Measurements from ENCODE around the gene SIL1. TPM values are rescaled to one million over a fixed set of nuclear protein-coding genes. Genes with fewer than 3 reads are reported as not detected.
A peak's percentile ranks its signal among the peaks of the same experiment; 100 is the strongest.

The SIL1 gene
- total and polyA plus RNA-seq, 2 of the 13 experiments (the other 11 are each of a cell fraction or from before 2014, with no cell fraction given) = 26.0 to 30.0 TPM

DNA sequence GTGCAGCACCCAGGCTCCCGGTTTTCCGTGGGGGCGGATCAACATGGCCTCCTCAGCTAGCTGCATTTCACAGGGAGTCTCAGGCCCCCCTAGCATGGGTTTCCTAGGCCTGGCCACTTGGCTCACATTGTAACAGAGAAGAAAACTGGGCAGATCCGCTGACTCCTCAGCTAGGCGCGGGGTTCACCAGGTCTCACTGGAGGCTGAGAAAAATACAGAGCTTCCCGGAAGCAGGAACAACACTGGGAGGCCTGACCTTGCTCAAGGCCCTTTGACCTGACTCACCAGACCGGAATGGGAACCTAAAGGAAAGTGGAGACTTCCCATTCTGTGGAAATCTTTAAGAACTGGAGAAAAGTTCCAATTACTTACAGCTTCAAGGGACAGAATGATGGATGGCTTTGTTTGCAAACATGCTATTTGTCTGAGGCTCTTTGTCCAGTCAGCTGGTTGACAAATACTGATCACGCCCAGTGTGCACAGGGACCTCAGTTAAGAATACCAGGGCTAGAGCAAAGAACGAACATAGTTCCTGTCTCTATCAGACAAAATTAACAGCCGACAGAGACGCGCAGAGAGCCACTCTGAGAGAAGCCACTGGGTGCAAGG is 234.3 kb downstream of the SIL1 start (continued):
- TF ChIP-seq ZNF678 (CRISPR knock-in tag; IDR thresholded peaks at IDR 0.05) = no peak
- TF ChIP-seq MED8 (CRISPR knock-in tag; IDR thresholded peaks at IDR 0.05; ENCODE audit: insufficient replicate concordance) = no peak
- no peak for TF ChIP-seq IRX3 (CRISPR knock-in tag; IDR thresholded peaks at IDR 0.05; ENCODE audit: borderline replicate concordance, low read depth)
- TF ChIP-seq, protein P1, sequence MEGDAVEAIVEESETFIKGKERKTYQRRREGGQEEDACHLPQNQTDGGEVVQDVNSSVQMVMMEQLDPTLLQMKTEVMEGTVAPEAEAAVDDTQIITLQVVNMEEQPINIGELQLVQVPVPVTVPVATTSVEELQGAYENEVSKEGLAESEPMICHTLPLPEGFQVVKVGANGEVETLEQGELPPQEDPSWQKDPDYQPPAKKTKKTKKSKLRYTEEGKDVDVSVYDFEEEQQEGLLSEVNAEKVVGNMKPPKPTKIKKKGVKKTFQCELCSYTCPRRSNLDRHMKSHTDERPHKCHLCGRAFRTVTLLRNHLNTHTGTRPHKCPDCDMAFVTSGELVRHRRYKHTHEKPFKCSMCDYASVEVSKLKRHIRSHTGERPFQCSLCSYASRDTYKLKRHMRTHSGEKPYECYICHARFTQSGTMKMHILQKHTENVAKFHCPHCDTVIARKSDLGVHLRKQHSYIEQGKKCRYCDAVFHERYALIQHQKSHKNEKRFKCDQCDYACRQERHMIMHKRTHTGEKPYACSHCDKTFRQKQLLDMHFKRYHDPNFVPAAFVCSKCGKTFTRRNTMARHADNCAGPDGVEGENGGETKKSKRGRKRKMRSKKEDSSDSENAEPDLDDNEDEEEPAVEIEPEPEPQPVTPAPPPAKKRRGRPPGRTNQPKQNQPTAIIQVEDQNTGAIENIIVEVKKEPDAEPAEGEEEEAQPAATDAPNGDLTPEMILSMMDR (CRISPR knock-in tag; IDR thresholded peaks at IDR 0.05) = no peak
- 0 out of 2 replicates have a peak, but pooled peaks have one; percentile 21 for TF ChIP-seq YEATS2 (CRISPR knock-in tag; IDR thresholded peaks at IDR 0.05; ENCODE audit: borderline replicate concordance)
- no peak for TF ChIP-seq RBAK (CRISPR knock-in tag; IDR thresholded peaks at IDR 0.05)
- TF ChIP-seq, protein P2, sequence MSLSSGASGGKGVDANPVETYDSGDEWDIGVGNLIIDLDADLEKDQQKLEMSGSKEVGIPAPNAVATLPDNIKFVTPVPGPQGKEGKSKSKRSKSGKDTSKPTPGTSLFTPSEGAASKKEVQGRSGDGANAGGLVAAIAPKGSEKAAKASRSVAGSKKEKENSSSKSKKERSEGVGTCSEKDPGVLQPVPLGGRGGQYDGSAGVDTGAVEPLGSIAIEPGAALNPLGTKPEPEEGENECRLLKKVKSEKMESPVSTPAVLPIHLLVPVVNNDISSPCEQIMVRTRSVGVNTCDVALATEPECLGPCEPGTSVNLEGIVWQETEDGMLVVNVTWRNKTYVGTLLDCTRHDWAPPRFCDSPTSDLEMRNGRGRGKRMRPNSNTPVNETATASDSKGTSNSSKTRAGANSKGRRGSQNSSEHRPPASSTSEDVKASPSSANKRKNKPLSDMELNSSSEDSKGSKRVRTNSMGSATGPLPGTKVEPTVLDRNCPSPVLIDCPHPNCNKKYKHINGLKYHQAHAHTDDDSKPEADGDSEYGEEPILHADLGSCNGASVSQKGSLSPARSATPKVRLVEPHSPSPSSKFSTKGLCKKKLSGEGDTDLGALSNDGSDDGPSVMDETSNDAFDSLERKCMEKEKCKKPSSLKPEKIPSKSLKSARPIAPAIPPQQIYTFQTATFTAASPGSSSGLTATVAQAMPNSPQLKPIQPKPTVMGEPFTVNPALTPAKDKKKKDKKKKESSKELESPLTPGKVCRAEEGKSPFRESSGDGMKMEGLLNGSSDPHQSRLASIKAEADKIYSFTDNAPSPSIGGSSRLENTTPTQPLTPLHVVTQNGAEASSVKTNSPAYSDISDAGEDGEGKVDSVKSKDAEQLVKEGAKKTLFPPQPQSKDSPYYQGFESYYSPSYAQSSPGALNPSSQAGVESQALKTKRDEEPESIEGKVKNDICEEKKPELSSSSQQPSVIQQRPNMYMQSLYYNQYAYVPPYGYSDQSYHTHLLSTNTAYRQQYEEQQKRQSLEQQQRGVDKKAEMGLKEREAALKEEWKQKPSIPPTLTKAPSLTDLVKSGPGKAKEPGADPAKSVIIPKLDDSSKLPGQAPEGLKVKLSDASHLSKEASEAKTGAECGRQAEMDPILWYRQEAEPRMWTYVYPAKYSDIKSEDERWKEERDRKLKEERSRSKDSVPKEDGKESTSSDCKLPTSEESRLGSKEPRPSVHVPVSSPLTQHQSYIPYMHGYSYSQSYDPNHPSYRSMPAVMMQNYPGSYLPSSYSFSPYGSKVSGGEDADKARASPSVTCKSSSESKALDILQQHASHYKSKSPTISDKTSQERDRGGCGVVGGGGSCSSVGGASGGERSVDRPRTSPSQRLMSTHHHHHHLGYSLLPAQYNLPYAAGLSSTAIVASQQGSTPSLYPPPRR (CRISPR knock-in tag; IDR thresholded peaks at IDR 0.05; ENCODE audit: borderline replicate concordance) = no peak
- TF ChIP-seq MIER3 (CRISPR knock-in tag; IDR thresholded peaks at IDR 0.05; ENCODE audit: borderline replicate concordance) = no peak
- TF ChIP-seq, protein P3, sequence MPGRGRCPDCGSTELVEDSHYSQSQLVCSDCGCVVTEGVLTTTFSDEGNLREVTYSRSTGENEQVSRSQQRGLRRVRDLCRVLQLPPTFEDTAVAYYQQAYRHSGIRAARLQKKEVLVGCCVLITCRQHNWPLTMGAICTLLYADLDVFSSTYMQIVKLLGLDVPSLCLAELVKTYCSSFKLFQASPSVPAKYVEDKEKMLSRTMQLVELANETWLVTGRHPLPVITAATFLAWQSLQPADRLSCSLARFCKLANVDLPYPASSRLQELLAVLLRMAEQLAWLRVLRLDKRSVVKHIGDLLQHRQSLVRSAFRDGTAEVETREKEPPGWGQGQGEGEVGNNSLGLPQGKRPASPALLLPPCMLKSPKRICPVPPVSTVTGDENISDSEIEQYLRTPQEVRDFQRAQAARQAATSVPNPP (CRISPR knock-in tag; IDR thresholded peaks at IDR 0.05) = no peak
- no peak for TF ChIP-seq SRSF4 (IDR thresholded peaks at IDR 0.05; ENCODE audit: low read depth, low read length, poor library complexity, severe bottlenecking)
- TF ChIP-seq NFKB2 (CRISPR knock-in tag; IDR thresholded peaks at IDR 0.05; ENCODE audit: borderline replicate concordance) = no peak
- TF ChIP-seq TARDBP (CRISPR knock-in tag; IDR thresholded peaks at IDR 0.05) = peak; percentile 16; the same call in 1 of the 2 replicates
- TF ChIP-seq ZNF552 (CRISPR knock-in tag; IDR thresholded peaks at IDR 0.05; ENCODE audit: borderline replicate concordance) = no peak
- peak; percentile 67 for TF ChIP-seq NCOA2 (CRISPR knock-in tag; IDR thresholded peaks at IDR 0.05)
- TF ChIP-seq ZFX (CRISPR knock-in tag; IDR thresholded peaks at IDR 0.05; ENCODE audit: low read depth) = peak; percentile 37; the same call in 1 of the 2 replicates
- TF ChIP-seq DR1 (CRISPR knock-in tag; IDR thresholded peaks at IDR 0.05) = no peak
- TF ChIP-seq SMC3 (IDR thresholded peaks at IDR 0.05; ENCODE audit: low read length) = no peak
- peak; percentile 43; the same call in 1 of the 2 replicates for TF ChIP-seq POGZ (CRISPR knock-in tag; IDR thresholded peaks at IDR 0.05)
- no peak; the same call in 1 of the 2 replicates for TF ChIP-seq KDM5B (CRISPR knock-in tag; IDR thresholded peaks at IDR 0.05; ENCODE audit: borderline replicate concordance)
